GM23338 (cell line): ENCODE measurements around the gene ANP32E. TPM values are rescaled to one million over a fixed set of nuclear protein-coding genes. Genes with fewer than 3 reads are reported as not detected.

Experiments
- ATAC-seq: fragments of 200-7000 bp; cut with Tn5 transposase; 3 replicates; pipeline ENCODE4 v1.9.1; 2020
- DNase-seq: peaks from one replicate; pipeline ENCODE4 v3.0.0-alpha.2; 2015; ENCODE audit warnings: low spot score
- H2AFZ ChIP-seq: fragments of 200-600 bp; sonication (generic); 2 replicates; pipeline ENCODE4 v1.8.0; 2016; ENCODE audit warnings: antibody characterized with exemption, mild to moderate bottlenecking, moderate library complexity
- H3F3A ChIP-seq: fragments of 200-600 bp; sonication (generic); replicated peaks from 2 replicates; pipeline ENCODE4 v1.8.0; 2017; ENCODE audit warnings: antibody characterized with exemption, mixed run types, low read depth
- H3K27ac ChIP-seq: fragments of 200-600 bp; sonication (generic); 2 replicates; pipeline ENCODE4 v1.6.1; 2016; ENCODE audit warnings: low read depth
- H3K27me3 ChIP-seq: fragments of 200-600 bp; sonication (generic); 2 replicates; pipeline ENCODE4 v1.8.0; 2016; ENCODE audit warnings: mild to moderate bottlenecking, mixed run types, moderate library complexity; ENCODE audit not compliant: insufficient read depth
- H3K36me3 ChIP-seq: fragments of 200-600 bp; sonication (generic); 2 replicates; pipeline ENCODE4 v1.8.0; 2016; ENCODE audit warnings: mild to moderate bottlenecking; ENCODE audit not compliant: insufficient read depth
- H3K4me1 ChIP-seq: fragments of 200-600 bp; sonication (generic); 2 replicates; pipeline ENCODE4 v1.8.0; 2016; ENCODE audit warnings: mild to moderate bottlenecking, moderate library complexity; ENCODE audit not compliant: insufficient read depth
- H3K4me2 ChIP-seq: fragments of 200-600 bp; sonication (generic); 2 replicates; pipeline ENCODE4 v1.7.1; 2017; ENCODE audit warnings: mixed run types
- H3K4me3 ChIP-seq: fragments of 200-600 bp; sonication (generic); 2 replicates; pipeline ENCODE4 v1.6.1; 2016; ENCODE audit warnings: mixed run types
- H3K79me2 ChIP-seq: fragments of 200-600 bp; sonication (generic); replicated peaks from 2 replicates; pipeline ENCODE4 v1.8.0; 2017; ENCODE audit warnings: mild to moderate bottlenecking; ENCODE audit not compliant: insufficient read depth
- H3K9me2 ChIP-seq: fragments of 200-600 bp; sonication (generic); 2 replicates; pipeline ENCODE4 v1.8.0; 2017; ENCODE audit not compliant: insufficient read depth
- H4K20me1 ChIP-seq: fragments of 200-600 bp; sonication (generic); replicated peaks from 2 replicates; pipeline ENCODE4 v1.8.0; 2017; ENCODE audit warnings: mild to moderate bottlenecking; ENCODE audit not compliant: insufficient read depth
- H3K27ac Mint-ChIP-seq: 2 replicates; pipeline ENCODE4 v1.8.0; 2020; ENCODE audit warnings: inconsistent platforms, mild to moderate bottlenecking, moderate library complexity, mixed read lengths
- H3K27me3 Mint-ChIP-seq: 3 replicates; pipeline ENCODE4 v1.8.0; 2022; ENCODE audit warnings: low read depth, mild to moderate bottlenecking, moderate library complexity, mixed read lengths, inconsistent platforms; ENCODE audit not compliant: insufficient read depth, poor library complexity
- H3K36me3 Mint-ChIP-seq: 3 replicates; pipeline ENCODE4 v1.8.0; 2021; ENCODE audit warnings: low read depth, mild to moderate bottlenecking, inconsistent platforms, moderate library complexity, mixed read lengths
- H3K4me1 Mint-ChIP-seq: 3 replicates; pipeline ENCODE4 v1.8.0; 2020; ENCODE audit warnings: mild to moderate bottlenecking, inconsistent platforms, mixed read lengths
- H3K4me3 Mint-ChIP-seq: 3 replicates; pipeline ENCODE4 v1.8.0; 2021; ENCODE audit warnings: moderate library complexity, mild to moderate bottlenecking, inconsistent platforms, mixed read lengths
- H3K9me3 Mint-ChIP-seq: 3 replicates; pipeline ENCODE4 v1.8.0; 2020; ENCODE audit warnings: moderate library complexity, mild to moderate bottlenecking, inconsistent platforms, mixed read lengths
- CTCF ChIP-seq, 2 experiments: fragments of 200-600 bp in 1 of 2; sonication (generic) in 1 of 2; conservative IDR thresholded peaks; 2 replicates each; pipeline versions ENCODE4 v1.5.1 to v1.6.1; 2016 to 2017; ENCODE audit warnings: antibody characterized with exemption in 2 of 2, low read depth in 2 of 2, mild to moderate bottlenecking in 2 of 2, moderate library complexity in 1 of 2
- EZH2phosphoT487 ChIP-seq: fragments of 200-600 bp; sonication (generic); IDR thresholded peaks from one replicate; pipeline ENCODE4 v1.8.1; 2018; ENCODE audit warnings: antibody characterized with exemption; ENCODE audit not compliant: unreplicated experiment
- NANOG ChIP-seq: IDR thresholded peaks from 2 replicates; pipeline ENCODE4 v1.6.1; 2016; ENCODE audit warnings: antibody characterized with exemption, borderline replicate concordance
- POLR2AphosphoS5 ChIP-seq: IDR thresholded peaks from 2 replicates; pipeline ENCODE4 v1.6.1; 2016; ENCODE audit warnings: antibody characterized with exemption, low read depth
- REST ChIP-seq: IDR thresholded peaks from one replicate; pipeline ENCODE4 v1.6.1; 2018; ENCODE audit warnings: antibody characterized with exemption; ENCODE audit not compliant: unreplicated experiment
- ZNF114 ChIP-seq: fragments of 250-450 bp; sonication (Bioruptor Pico); IDR thresholded peaks from 2 replicates; pipeline ENCODE4 v1.5.0; 2020; ENCODE audit warnings: mild to moderate bottlenecking, moderate library complexity
- ZNF462 ChIP-seq: fragments of 250-450 bp; sonication (Bioruptor Pico); IDR thresholded peaks from 2 replicates; pipeline ENCODE4 v1.5.0; 2020; ENCODE audit warnings: mild to moderate bottlenecking, moderate library complexity
- polyA plus RNA-seq: library from polyadenylated mRNA; unstranded; fragments of >200 nt; fragmentation: Nextera tagmentation; extraction: Ambion mirVana; gene quantifications from 2 replicates; pipeline ENCODE4 v1.2.1, GENCODE V29; 2016
- total RNA-seq: library from RNA; depleted of rRNA; stranded (reverse); fragments of >200 nt; shearing (Covaris generic); gene quantifications from 2 replicates; pipeline ENCODE4 v1.2.3, GENCODE V29; 2014

The ANP32E gene
- total and polyA plus RNA-seq, 2 experiments from 2014 or later, result 88.6 to 257 TPM

GRCh38 chr1:150171801-150172200 lies 64.1 kb downstream of the ANP32E start:
- no peak overlapping the region for H3K27ac ChIP-seq
- no peak overlapping the region for H3K4me3 ChIP-seq
- H3K4me1 ChIP-seq, result no peaks in the 10 kb centered on the region

More at GRCh38 chr1:150171801-150172200, 64.1 kb downstream of the ANP32E start:
- H3K4me3 Mint-ChIP-seq, result no peak overlapping the region
- H3K36me3 Mint-ChIP-seq, result no peaks in the 10 kb centered on the region
- no peak for ATAC-seq
- no peak overlapping the region for H2AFZ ChIP-seq
- no peak overlapping the region for H3K4me2 ChIP-seq
- no peaks in the 10 kb centered on the region for H3K27me3 Mint-ChIP-seq
- H3K27me3 ChIP-seq, result no peaks in the 10 kb centered on the region
- no peaks in the 10 kb centered on the region for H3K9me2 ChIP-seq
- no peaks in the 10 kb centered on the region for H3F3A ChIP-seq
- DNase-seq, result no peak
- no peaks in the 10 kb centered on the region for H4K20me1 ChIP-seq
- no peaks in the 10 kb centered on the region for H3K79me2 ChIP-seq
- H3K9me3 Mint-ChIP-seq, result no peaks in the 10 kb centered on the region
- TF ChIP-seq NANOG (no peak), CTCF (conservative IDR thresholded peaks at IDR 0.05; ENCODE audit: low read depth in 2 of 2) (no peak), ZNF462 (no peak), EZH2phosphoT487 (no peak), ZNF114 (CRISPR knock-in tag) (no peak), POLR2AphosphoS5 (no peak), REST (no peak)
- H3K36me3 ChIP-seq, result no peaks in the 10 kb centered on the region
- H3K4me1 Mint-ChIP-seq, result no peaks in the 10 kb centered on the region
- no peak overlapping the region for H3K27ac Mint-ChIP-seq
